ENCODE results near the gene UBAP1.
"Not testable (repeated sequence)": the region's sequence is repeated elsewhere in the genome, so short reads cannot be mapped to it uniquely, and the experiment has no call there.

The UBAP1 gene

DNA sequence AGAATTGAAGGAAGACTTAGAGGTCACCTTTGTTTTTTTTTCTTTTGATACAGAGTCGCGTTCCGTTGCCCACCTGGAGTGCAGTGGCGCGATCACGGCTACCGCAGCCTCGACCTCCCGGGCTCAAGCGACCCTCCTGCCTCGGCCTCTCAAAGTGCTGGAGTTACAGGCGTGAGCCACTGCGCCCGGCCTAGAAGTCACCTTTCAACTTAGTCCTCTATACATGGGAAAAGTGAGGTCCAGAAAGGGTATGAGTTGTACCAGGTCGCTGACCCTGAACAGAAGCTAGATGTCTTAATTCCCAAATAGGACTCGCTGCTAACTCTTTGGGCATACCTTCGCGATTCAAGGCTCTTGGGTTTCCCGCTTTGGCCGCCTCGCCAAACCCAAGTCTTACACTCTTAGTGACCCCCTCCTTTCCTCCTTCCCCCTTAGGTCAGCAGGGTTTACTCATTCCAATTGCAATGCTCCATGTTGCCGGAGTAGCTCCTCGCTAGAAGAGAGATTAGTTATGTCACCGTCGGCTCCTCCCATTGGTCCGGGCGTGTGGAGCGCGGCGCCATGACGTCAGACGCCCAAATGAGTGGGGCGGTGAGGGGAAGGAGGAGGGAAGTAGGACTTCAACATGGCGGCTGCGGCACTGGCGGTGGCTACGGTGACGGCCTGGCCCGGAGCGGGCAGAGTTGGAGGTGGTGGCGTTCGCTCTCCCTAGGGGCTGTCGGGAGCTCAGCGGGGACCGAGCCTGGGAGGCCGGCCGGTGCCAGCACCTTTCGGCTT lies at the start of gene UBAP1:
Gene UBAP1, plus strand, starts transcription at position 608 of the 777 bp plus-strand sequence. CDS start 41,872 bp downstream, outside the sequence.
- DNase-seq (ENCODE audit: low read depth) = peak; percentile 97
- TF ChIP-seq, protein P1, sequence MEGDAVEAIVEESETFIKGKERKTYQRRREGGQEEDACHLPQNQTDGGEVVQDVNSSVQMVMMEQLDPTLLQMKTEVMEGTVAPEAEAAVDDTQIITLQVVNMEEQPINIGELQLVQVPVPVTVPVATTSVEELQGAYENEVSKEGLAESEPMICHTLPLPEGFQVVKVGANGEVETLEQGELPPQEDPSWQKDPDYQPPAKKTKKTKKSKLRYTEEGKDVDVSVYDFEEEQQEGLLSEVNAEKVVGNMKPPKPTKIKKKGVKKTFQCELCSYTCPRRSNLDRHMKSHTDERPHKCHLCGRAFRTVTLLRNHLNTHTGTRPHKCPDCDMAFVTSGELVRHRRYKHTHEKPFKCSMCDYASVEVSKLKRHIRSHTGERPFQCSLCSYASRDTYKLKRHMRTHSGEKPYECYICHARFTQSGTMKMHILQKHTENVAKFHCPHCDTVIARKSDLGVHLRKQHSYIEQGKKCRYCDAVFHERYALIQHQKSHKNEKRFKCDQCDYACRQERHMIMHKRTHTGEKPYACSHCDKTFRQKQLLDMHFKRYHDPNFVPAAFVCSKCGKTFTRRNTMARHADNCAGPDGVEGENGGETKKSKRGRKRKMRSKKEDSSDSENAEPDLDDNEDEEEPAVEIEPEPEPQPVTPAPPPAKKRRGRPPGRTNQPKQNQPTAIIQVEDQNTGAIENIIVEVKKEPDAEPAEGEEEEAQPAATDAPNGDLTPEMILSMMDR (IDR thresholded peaks at IDR 0.05; ENCODE audit: insufficient read depth, low read depth, low read length, missing control alignments) = no peak
- peak within 1 kb of the TSS; percentile 70 for H3K4me3 ChIP-seq (ENCODE audit: low read depth, low read length)

DNA sequence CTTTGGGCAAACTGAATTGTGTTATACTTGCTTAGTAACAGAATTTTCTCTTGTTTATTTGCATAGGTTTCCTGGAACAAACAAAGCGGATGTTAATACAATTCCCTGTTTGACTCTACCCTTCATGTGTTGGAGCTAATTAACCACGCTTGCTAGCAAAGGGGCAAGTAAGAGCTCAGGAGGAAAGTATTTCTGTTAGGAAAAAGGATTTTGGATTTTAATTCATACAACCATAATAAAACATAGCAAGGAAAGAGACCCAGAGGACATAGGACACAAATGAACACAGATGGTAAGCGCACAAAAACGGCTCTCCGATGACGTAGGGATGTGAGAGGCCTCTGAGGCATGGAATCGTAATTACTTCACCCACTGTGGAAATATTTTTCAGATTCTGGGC lies 47.3 kb upstream of the UBAP1 start:
- no peak overlapping the region for H3K4me3 ChIP-seq (ENCODE audit: low read depth, low read length)
- TF ChIP-seq, protein P1 (IDR thresholded peaks at IDR 0.05; ENCODE audit: insufficient read depth, low read depth, low read length, missing control alignments) = no peak
- peak; percentile 14 for DNase-seq (ENCODE audit: low read depth)

DNA sequence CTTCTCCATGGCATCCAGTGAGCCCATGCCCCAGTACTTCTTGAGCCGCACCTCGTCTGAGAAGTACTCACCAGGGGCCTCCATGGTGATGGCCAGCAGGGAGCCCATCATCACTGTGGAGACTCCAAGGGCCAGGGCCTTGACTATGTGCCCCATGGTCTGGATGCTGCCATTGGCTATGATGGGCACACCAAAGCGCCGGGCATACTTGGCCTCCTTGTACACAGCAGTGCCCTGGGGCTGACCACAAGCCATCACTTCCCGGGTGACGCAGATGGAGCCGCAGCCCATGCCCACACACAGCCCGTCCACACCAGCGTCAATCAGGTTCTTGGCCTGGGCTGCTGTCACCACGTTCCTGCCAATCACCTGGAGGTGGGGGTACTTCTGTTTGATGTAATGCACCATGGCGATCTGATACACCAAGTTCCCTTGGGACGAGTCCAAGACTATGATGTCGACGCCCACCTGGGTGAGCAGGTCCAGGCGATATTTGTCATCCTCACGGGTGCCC lies 45.4 kb upstream of the UBAP1 start:
- TF ChIP-seq, protein P1 (IDR thresholded peaks at IDR 0.05; ENCODE audit: insufficient read depth, low read depth, low read length, missing control alignments) = no peak
- no peak overlapping the region for H3K4me3 ChIP-seq (ENCODE audit: low read depth, low read length)
- DNase-seq (ENCODE audit: low read depth) = no peak

DNA sequence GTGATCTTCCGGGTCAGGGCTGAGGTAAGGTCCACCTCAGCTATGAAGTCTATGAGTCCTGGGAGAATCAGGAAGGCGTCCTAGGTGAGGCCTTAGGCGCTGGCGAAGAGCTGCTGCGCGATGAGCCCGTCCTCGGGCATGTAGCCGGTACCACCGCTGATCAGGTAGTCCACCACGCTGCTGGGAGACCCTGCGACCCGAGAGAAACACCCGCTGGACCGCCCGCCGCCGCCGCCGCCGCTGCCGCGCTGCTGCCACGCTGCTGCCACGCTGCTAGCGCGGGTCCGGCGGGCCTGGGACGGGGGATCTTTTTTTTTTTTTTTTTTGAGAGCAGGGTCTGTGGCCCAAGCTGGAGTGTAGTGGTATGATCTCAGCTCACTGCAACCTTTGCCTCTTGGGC lies 44.3 kb upstream of the UBAP1 start:
- no peak for DNase-seq (ENCODE audit: low read depth)
- TF ChIP-seq, protein P1 (IDR thresholded peaks at IDR 0.05; ENCODE audit: insufficient read depth, low read depth, low read length, missing control alignments) = no peak
- no peak overlapping the region for H3K4me3 ChIP-seq (ENCODE audit: low read depth, low read length)

DNA sequence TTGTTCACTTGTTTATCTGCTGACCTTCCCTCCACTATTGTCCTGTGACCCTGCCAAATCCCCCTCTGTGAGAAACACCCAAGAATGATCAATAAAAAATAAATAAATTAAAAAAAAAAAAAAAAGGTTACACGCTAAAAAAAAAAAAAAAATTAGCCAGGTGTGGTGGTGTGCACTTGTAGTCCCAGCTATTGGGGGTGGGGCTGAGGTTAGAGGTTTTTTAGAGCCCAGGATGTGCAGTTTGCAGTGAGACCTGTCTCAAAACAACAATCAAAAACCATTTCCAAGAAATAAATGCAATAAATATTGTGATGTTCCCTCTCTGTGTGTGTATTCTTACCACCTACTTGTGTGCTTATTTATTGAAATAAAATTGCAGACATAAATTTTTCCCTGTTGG lies 40.2 kb upstream of the UBAP1 start:
- not testable (repeated sequence) for DNase-seq (ENCODE audit: low read depth); H3K4me3 ChIP-seq (ENCODE audit: low read depth, low read length)

DNA sequence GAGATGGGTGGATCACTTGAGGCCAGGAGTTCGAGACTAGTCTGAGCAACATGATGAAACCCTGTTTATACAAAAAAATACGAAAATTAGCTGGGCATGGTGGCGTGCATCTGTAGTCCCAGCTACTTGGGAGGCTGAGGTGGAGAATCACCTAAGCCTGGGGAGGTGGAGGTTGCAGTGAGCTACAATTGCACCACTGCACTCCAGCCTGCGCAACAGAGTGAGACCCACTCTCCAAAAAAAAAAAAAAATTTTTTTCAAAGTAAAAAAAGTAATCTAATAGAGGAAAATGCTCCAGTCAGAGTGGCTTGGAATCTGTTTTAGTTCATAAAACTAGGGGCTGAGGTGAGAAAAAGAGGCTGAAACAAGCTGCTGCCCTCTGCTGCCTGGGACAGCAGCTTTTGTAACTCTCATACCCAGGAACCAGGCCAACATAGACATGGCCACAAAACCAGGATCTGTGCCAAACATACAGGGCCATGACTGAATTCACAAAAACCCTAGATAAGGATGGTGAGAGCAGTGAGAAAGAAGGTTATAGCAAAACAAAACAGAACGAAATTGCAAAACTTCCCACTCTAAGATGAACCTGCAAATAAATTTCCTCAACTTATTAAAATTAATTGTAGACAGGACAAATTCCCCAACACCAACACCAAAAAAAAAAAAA lies 39.2 kb upstream of the UBAP1 start:
- peak; percentile 31 for DNase-seq (ENCODE audit: low read depth)
- TF ChIP-seq, protein P1 (IDR thresholded peaks at IDR 0.05; ENCODE audit: insufficient read depth, low read depth, low read length, missing control alignments) = peak; percentile 20
- no peak overlapping the region for H3K4me3 ChIP-seq (ENCODE audit: low read depth, low read length)

DNA sequence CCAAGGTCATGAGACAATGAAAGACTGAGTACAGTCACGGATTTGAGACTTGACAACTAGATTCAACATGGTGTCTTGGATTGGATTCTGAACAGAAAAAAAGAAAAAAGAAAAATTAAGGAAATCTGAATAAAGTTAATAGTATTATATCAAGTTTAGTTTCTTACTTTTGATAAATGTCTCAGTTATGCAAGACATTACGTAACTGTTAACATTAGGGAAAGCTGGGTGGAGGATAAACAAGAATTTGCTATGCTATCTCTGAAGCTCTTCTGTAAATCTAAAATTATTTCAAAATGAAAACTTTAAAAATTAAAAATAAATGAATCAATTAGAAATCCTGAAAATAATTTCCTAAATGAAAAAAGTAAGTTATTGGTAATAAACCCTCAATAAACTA lies 38.0 kb upstream of the UBAP1 start:
- DNase-seq (ENCODE audit: low read depth) = no peak
- TF ChIP-seq, protein P1 (IDR thresholded peaks at IDR 0.05; ENCODE audit: insufficient read depth, low read depth, low read length, missing control alignments) = no peak
- H3K4me3 ChIP-seq (ENCODE audit: low read depth, low read length) = no peak overlapping the region
